WERI-Rb-1 (cell line): ENCODE data around the gene CHMP4B.

Experiments used
- DNase-seq: peaks from one replicate; pipeline ENCODE4 v3.0.0-alpha.2; 2020
- H3K27ac ChIP-seq: fragments of 250-450 bp; sonication (Bioruptor Pico); 2 replicates; pipeline ENCODE4 v1.5.1; 2020; ENCODE audit warnings: mild to moderate bottlenecking, moderate library complexity
- H3K27me3 ChIP-seq: fragments of 250-450 bp; sonication (Bioruptor Pico); 2 replicates; pipeline ENCODE4 v1.5.1; 2021; ENCODE audit warnings: mild to moderate bottlenecking, low read depth, moderate library complexity; ENCODE audit not compliant: insufficient read depth, severe bottlenecking
- H3K36me3 ChIP-seq: fragments of 250-450 bp; sonication (Bioruptor Pico); 2 replicates; pipeline ENCODE4 v1.5.1; 2020; ENCODE audit warnings: mild to moderate bottlenecking, moderate library complexity
- H3K4me3 ChIP-seq: 2 replicates; pipeline ENCODE4 v1.5.1; 2011; ENCODE audit warnings: low read depth, mild to moderate bottlenecking, control low read depth, low read length
- H3K9me3 ChIP-seq: fragments of 250-450 bp; sonication (Bioruptor Pico); 2 replicates; pipeline ENCODE4 v1.5.1; 2021; ENCODE audit warnings: mild to moderate bottlenecking, moderate library complexity; ENCODE audit not compliant: severe bottlenecking
- TF ChIP-seq, protein P1 (sequence below): IDR thresholded peaks from 2 replicates; pipeline ENCODE4 v1.5.1; 2011; ENCODE audit warnings: low read depth, mild to moderate bottlenecking, control low read depth, inconsistent platforms, low read length

CHMP4B gene

DNA sequence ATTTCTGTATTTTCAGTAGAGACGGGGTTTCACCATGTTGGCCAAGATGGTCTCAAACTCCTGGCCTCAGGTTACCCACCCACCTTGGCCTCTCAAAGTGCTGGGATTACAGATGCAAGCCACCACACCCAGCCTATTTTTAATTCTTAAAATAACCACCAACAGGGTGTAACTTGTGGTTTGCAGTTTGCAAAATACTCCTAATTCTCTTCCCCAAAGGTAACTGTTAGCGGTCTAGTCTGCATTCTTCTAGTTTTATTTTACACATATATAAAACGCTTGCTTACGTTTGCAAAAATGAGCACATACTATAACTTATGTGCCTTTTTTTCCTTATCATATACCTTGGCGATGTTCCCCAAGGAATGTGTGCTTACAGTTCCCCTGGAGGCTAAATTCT lies 25.6 kb upstream of the CHMP4B start:
- no peaks in the 10 kb centered on the region for H3K9me3 ChIP-seq
- no peak overlapping the region for H3K27ac ChIP-seq
- TF ChIP-seq, protein P1, sequence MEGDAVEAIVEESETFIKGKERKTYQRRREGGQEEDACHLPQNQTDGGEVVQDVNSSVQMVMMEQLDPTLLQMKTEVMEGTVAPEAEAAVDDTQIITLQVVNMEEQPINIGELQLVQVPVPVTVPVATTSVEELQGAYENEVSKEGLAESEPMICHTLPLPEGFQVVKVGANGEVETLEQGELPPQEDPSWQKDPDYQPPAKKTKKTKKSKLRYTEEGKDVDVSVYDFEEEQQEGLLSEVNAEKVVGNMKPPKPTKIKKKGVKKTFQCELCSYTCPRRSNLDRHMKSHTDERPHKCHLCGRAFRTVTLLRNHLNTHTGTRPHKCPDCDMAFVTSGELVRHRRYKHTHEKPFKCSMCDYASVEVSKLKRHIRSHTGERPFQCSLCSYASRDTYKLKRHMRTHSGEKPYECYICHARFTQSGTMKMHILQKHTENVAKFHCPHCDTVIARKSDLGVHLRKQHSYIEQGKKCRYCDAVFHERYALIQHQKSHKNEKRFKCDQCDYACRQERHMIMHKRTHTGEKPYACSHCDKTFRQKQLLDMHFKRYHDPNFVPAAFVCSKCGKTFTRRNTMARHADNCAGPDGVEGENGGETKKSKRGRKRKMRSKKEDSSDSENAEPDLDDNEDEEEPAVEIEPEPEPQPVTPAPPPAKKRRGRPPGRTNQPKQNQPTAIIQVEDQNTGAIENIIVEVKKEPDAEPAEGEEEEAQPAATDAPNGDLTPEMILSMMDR: no peak
- H3K4me3 ChIP-seq: no peak overlapping the region
- H3K36me3 ChIP-seq: no peaks in the 10 kb centered on the region
- H3K27me3 ChIP-seq: no peaks in the 10 kb centered on the region
- no peak for DNase-seq

DNA sequence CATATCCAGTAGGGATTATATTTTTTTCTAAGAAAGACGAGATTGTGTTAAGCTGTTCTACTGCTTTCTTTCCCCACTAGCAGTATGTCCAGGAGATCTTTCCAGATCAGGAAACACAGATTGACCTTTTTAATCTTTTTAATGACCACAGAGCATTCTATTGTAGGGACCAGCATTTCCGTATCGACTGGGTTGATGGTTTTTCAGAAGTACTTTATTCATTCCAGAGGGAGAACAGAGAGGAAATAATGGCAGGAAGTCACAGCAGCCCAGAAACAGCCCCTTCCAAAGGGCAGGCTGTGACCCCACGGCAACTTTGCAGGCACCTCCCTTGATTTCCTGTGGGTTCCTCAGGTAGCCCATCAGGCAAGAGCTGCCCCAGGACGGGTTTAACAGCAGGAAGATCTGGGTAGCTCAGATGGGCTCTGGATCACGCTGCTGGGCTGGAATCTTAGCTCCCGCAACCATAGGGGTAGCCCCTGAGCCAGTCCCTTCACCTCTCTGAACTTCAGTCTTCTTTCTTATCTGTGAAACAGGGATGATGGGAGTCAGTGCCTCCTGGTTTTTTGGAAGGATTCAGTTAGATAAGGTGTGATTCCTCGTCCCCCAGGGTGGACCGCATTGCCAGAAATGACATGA lies 23.8 kb upstream of the CHMP4B start:
- H3K4me3 ChIP-seq: no peak overlapping the region
- TF ChIP-seq, protein P1: no peak
- no peak overlapping the region for H3K27ac ChIP-seq
- DNase-seq: no peak
- no peaks in the 10 kb centered on the region for H3K9me3 ChIP-seq
- H3K27me3 ChIP-seq: no peaks in the 10 kb centered on the region
- no peaks in the 10 kb centered on the region for H3K36me3 ChIP-seq

DNA sequence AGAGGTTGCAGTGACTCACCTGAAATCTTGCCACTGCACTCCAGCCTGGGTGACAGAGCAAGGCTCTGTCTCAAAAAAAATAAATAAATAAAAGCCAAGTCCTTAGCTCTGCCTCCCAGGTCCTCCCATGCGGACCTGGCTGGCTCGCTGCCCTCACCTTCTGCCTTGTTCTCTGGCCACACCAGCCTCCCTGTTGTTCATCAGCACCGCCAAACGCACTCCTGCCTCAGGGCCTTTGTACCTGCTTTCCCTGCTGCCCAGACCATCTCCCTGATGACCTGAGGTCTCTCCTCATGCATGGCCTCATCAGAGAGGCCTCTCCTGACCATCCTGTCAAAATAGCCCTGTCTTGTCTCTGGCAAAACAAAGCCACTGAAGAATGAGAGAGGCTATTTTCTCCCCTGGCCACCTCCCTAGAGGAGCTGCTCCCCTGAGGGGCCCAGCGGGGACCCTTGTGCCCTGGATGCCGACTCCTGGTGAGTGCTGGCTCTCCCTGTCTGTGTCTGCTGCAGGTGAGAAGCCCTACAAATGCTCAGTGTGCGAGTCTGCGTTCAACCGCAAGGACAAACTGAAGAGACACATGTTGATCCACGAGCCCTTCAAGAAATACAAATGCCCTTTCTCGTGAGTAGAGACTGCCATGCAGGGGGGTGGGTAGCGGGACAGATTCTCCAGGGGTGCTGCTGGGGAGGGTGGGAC lies 22.6 kb upstream of the CHMP4B start:
- H3K9me3 ChIP-seq: no peaks in the 10 kb centered on the region
- H3K4me3 ChIP-seq: no peak overlapping the region
- TF ChIP-seq, protein P1: no peak
- H3K36me3 ChIP-seq: no peaks in the 10 kb centered on the region
- no peak for DNase-seq
- no peak overlapping the region for H3K27ac ChIP-seq
- H3K27me3 ChIP-seq: no peaks in the 10 kb centered on the region

DNA sequence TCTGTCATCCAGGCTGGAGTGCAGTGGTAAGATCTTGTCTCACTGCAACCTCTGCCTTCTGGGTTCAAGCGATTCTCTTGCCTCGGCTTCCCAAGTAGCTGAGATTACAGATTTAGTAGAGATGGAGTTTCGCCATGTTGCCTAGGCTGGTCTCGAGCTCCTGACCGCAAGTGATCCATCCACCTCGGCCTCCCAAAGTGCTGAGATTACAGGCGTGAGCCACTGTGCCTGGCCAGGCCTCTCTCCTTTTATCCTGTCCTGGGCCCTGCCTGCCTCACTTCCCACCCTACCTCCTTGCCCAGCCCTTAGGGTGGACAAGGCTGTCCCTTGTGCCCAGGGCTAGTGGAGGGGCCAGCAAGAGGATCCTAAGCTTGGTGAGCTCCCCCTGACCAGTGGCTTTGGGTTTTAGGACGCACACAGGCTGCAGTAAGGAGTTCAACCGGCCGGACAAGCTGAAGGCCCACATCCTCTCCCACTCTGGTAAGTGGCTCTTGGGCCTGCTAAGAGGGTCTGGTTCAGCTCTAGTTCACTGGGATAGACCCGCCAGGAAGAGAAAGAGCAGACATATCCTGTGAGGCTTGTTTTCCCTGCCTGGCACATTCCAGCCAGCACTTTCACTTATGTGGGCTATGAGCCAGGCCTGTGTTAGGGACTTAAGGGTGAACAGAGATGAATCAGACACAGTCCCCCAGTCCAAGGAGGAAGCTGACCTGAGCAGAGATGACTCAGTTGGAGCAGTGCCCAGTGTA lies 21.9 kb upstream of the CHMP4B start:
- Histone ChIP-seq H3K9me3 (no peaks in the 10 kb centered on the region), H3K27ac (no peak overlapping the region), H3K27me3 (no peaks in the 10 kb centered on the region), H3K36me3 (no peaks in the 10 kb centered on the region), H3K4me3 (no peak overlapping the region)
- TF ChIP-seq, protein P1: no peak
- DNase-seq: no peak

DNA sequence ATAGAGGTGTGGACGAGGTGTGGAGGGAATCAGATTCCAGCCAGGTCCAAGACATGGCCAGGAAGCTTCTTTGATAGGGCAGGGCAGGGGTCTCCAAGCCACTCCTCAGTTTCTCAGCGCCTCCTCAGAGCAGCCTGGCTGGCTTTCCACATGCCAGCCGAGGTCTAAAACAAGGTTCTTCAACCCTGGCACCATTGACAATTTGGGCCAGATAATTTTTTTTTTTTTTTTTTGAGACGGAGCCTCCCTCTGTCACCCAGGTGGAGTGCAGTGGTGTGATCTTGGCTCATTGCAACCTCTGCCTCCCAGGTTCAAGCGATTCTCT lies 21.3 kb upstream of the CHMP4B start:
- H3K27ac ChIP-seq: no peak overlapping the region
- no peaks in the 10 kb centered on the region for H3K27me3 ChIP-seq

More for the DNA sequence above, 21.3 kb upstream of the CHMP4B start:
- TF ChIP-seq, protein P1: no peak
- Histone ChIP-seq H3K9me3 (no peaks in the 10 kb centered on the region), H3K4me3 (no peak overlapping the region), H3K36me3 (no peaks in the 10 kb centered on the region)
- no peak for DNase-seq
